Hypothalamus (tissue), 51 donors: ENCODE data around the gene NXPH1.

Experiments
- DNase-seq, 51 donors: peaks; one replicate each; lab custom pipeline; 2025; lab: John Stamatoyannopoulos, UW

Gene NXPH1

DNA sequence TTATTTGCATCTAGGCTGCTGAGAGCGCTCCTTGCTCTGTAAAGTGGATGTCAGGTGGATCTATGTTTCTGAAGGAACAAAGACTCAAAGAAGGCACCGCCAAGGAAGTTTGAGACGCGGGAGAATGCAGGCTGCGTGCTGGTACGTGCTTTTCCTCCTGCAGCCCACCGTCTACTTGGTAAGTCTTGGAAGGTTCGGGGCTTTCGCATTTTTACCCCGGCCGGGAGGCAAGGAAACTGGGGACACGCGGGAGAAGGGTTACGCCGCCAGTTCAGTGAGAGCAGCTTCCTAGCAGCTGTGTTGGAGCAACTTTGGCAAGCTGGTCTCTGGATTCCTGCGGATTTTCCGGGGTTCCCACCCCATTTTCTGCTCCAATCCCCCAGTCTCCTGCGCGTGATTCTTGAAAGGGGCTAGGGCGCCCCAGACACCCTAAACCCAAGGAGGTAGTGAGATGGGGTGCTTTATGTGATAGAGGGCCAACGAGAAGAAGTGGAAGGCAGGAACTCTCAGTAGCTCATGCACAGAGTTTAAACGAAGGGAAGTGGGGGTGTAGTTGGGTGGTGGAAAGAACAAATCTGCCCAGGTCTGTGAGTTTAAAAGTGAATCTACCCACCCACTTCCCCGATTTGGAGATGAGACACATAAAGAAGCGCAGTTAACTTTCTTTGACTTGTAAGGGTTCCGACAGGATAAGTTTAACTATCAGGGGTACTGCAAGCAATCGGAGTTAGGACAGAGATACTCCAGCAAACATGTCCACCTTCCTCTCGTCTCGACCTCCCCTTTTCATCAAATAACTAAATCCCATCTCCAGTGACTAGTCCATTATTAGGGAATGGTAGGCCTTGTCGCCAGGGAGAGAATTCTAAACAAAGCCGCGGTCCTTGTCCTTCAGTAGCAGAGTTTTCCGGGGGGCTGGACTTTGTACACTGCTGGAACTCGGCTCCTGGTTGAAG lies 2.5 kb downstream of the NXPH1 start:
- DNase-seq, result no peak

DNA sequence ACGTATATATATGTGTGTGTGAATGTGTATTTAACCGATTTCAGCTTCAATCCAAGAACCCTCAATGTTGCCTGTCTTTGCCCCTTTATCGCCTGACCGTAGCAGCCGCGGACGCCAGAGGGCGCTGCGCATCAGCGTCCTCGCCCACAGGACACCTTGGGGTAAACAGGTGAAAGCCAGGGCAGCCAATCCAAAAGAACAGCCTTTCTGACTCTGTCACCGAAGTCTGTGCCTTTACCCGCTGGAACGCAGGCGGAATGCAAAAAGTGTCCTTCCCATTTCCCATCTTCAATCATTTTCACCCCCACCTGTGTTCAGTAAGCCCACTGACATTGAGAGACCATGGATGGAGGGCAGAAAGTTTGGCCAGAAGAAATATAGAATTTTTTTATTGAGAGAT lies 3.6 kb downstream of the NXPH1 start:
- peak in 23 of 51 donors; percentile 12 to 63 (median 27) for DNase-seq

DNA sequence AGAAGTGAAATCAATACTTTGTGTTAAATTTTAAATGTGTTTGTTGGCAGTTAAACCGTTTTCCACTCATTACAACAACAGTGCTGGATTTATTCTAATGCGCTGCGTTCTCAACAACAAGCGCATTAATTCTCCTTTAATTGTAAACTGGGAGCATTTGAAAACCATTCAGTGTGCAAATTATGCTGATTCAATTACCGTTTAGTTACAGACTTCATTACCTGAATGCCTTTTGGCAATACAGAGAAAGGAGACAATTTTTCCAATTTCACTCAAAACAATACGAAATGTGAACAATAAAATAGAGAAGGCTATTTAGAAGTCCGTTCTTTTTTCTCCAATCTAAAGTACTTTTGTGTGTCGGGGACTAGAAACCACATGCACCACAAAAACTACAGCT lies 4.2 kb downstream of the NXPH1 start:
- DNase-seq, result no peak

DNA sequence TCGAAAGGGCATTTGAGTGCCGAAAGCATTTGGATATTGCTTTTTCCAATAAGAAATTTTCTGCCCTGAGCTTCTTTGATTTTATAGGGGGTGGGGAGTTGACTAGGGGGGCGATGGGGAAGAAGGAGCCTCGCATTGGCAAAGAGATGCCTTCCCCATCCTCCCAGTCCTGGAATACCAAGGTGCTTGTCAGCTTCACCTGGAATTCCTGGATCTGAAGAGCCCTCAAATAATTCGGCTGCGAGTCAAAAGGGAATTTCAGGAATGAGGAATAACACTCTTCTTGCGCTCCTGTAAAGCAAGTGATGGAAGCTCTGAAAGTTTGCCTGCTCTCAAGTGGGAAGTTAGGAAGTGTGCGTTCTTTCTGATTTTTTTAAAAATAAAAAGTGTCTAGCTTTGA lies 7.3 kb downstream of the NXPH1 start:
- DNase-seq, result no peak

DNA sequence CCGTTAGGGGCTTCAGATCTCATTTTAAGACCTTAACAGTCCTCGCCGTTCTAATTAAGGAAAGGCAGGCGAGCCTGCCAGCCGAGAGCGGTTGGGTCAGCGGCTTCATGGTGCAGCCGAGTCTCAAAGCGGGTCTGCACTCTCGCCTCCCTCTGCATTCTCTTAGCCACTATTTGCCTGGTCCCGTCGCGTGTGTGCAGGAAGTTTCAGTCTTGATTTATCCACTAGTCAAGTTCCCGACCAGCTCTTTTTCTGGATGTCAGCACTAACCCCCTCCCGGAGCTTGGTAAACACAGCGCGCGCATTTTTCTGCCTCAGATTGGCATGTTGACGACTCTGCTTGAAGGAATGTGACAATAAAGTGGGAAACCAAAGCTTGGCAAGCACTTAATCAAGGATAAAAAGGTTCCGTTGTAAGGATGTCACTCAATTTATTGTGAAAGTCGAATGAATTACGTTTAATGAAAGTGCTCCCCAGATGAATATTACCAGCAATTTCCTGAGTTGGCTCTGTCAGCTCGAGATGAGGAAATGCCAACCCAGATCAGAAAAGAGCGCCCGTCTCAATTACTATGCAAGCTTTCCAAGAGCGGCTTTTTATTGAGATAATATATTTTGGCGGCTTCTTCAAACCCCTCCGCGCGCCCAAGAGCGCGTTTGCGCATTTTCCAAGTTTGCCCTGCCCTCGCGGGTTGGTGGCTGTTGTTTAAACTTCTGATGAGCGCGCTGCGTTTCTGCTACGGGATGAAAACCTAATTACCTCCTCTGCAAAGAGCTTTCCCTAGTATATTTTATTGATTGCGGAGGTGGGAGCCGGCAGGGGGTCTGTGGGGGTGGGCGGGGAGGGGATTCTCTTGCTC lies 7.9 kb downstream of the NXPH1 start:
- DNase-seq, result peak in 1 of 51 donors; percentile 2

DNA sequence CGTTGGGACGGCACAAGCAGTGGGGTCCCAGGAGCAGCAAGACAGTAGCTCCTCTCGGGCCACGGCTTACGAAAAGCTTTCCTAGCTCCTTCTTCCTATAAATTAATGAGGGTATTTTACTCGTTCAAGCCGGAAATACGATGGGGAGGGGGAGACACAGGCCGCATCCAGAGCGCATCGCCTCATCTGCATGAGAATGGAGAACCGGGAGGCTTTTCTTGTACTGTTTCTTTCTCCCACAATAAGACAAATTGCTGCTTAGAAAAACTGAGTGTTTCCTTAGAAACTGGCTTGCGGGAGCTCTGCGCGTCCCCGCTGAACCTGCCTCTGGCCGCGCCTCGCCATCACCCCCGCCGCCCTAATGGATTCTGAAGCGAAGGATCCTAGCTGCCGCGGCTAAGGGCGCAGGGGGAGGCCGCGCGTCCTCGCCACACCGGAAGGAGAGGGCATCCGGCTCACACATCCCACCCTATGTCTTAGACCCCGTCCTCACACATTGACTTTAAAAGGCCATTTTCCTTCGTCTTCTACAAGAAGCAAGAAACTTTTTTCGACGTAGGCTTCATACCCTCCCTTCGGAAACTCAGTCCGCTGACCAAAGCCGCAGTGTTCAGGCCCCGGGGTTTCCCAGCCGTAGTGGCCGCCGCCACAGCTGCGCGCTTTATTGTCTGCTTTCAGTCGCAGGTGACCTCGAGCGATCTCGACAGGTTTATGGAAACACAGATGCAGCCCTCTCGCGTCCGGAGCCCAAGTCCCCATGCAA lies 8.8 kb downstream of the NXPH1 start:
- no peak for DNase-seq

DNA sequence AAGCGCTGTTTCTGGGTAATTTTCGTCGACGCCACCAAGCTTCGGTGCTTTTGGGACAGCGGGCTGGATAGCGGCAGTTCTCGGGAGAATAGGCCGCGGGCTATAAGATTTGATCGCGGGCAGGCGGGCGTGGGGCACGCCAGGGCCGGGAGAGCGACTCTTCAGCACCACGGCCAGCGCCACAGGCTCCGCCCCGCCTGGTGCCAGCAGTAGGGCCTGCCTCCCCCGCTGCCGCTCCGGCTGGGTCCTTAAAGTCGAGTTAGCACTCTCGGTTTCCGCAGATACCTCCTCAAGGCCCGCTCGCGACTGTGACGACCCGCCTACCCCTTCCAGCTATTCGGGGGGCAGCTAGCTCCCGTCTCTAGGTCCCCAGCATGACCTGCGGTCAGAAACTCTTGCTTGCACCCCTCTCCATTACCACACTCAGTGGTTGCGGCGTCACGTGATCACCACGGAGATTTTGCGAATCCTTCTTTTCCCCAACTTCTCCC lies 9.4 kb downstream of the NXPH1 start:
- DNase-seq, result peak in 25 of 51 donors; percentile 6 to 72 (median 41)

DNA sequence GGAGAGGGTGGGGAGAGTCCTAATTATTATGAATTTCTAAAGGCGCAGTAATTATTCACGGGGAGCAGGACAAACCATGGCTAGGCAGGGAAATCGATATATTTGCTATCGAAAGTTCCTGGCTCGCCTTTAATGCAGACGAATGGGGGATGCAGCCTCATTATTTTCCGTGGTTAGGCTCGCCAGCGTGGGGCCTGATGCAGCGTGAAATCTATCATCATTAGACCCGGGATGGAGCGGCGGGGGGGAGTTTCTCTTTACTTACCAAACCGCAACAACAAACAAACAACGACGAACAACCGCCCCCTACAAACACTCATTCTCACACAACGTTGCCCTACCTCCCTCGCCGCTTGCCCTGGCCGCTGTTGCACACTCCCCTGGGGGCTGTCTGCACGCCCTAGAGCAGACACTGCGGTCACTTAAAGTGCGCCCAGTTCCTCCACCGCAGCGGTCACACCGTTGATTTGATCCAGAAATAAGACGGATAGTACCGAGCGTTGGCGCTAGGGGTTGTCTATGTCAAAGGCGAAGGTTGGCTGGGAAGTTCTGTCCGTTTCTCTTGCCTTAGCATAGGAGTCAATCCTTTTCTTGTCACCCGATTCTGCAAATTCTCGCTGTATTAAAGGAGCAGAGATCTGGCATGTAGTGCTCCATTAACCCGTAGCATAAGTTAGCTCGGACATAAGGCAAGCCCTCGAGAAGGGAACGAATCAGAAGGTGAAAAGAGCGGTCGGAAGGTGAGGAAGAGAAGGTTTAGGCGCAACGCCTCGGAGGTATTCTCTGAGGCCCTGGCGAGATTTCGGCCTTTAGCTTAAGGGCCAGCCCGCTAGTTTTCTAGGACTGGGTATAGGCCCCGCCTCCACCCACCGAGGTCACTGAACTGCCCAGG lies 10.4 kb downstream of the NXPH1 start:
- peak in 3 of 51 donors; percentile 3 to 16 (median 4) for DNase-seq

DNA sequence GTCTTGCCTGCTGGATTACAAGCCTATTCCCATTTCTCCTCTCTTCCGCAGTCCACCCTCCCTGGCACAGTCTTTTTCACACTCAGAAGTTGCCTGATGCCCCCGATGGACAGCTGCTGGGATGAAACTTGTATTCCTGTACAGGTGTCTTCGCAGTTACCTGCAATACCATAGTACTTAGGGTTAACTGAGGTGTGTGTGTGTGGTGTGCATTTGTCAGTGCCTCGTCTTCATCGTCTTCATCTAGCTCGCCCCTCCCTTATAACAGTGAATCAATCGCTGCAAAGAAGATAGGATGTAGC lies 11.0 kb downstream of the NXPH1 start:
- no peak for DNase-seq

DNA sequence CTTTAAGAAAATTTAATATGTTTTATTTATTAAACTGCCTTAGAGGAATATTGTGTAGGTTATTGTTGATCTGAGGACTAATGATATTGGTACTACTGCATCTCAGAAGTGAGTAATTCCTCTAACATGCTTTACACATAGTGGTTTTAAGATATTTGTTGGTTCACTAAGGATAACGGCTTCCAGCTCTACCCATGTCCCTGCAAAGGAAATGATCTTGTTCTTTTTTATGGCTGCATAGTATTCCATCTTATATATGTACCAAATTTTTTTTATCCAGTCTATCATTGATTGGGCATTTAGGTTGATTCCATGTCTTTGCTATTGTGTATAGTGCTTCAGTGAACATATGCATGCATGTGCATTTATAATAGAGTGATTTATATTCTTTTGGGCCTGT lies 20.1 kb downstream of the NXPH1 start:
- no peak for DNase-seq

DNA sequence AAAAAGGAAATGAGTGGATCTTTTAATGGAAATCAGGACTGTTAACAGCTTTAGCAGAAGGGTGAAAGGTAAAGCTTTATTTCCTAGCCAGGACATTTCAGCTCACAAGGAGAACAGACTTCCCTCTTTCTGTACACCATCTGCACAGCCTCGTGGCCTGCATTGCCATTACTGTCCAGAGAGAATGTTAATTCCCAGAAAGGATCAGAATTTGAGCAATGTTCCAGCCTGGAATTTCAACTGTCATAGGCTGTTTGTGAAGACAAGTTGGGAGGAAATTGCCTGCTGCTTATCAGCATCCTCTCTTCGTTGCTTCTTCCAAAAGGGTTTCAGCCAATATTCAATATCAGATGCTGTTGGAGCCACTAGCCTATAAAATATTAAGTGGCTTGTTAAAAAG lies 22.0 kb downstream of the NXPH1 start:
- DNase-seq, result no peak

DNA sequence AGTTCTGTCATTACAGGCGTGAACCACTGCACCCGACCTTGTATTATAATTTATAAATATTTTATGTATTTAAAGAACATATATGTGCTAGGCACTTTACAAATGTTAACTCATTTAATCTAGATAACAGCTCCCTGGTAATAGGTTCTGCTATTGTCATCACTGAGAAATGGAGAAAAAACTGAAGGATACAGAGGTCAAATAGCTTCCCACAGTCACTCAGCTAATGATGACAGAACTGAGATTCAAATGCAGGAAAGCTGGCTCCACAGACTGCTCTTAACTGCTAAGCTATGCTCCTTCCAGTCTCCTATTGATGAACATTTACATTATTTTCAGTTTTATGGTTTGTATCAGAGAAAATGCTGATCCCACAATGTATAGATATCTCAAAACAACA lies 28.9 kb downstream of the NXPH1 start:
- DNase-seq, result no peak

DNA sequence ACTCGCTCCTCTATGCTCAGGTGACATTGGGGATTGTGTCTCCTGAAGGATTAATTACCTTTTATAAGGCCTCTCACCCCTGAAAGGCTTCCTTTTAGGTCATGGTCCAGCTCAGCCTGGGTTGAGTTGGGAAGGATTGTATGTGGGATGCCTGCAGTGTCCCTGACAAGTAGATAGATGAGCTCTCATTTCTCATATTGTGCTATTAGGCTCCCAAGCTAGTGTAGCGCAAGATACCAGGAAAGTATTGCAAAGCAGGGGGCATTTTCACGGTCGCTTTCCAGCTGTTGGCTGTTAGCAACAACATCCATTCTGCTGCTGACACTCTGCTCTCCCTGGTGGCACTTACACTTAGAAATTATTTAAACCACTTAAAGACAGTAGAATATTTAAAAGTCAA lies 31.9 kb downstream of the NXPH1 start:
- DNase-seq, result no peak

DNA sequence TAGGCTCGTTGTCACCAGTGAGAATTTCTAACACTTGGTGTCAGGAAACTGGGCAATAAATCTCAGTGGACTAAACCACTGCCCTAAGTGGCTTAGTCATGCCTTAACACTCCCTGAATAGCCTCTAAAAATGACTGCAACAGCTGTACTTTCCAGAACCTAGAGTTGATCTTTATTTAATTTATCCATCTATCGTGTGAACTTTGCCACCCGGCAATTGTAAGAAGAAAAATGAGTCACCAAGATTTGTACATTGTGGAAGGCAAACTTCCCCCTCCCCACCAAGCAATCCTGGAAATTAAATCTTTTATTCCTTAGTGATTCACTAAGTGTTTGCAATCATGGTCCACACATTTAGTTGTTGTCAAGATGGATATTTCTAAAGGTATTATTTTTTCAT lies 47.1 kb downstream of the NXPH1 start:
- no peak for DNase-seq

DNA sequence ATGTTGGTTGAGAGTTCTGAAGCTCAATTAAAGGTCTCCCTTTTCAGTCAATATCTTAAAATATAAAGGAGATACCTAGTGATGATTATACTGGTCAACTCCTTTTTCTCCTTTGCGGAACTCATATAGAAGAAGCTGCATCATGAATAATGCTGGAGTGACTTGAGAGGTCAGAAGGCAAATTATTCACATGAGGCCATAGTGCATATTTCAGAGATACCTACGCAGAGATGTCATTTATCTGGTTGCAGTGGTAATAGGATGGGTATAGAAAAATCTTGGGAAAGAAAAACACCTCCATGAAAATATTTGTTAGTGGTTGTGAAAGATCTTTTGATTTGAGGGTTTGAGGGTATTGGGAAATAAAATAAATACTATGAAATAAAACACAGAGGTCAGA lies 47.7 kb downstream of the NXPH1 start:
- DNase-seq, result no peak

DNA sequence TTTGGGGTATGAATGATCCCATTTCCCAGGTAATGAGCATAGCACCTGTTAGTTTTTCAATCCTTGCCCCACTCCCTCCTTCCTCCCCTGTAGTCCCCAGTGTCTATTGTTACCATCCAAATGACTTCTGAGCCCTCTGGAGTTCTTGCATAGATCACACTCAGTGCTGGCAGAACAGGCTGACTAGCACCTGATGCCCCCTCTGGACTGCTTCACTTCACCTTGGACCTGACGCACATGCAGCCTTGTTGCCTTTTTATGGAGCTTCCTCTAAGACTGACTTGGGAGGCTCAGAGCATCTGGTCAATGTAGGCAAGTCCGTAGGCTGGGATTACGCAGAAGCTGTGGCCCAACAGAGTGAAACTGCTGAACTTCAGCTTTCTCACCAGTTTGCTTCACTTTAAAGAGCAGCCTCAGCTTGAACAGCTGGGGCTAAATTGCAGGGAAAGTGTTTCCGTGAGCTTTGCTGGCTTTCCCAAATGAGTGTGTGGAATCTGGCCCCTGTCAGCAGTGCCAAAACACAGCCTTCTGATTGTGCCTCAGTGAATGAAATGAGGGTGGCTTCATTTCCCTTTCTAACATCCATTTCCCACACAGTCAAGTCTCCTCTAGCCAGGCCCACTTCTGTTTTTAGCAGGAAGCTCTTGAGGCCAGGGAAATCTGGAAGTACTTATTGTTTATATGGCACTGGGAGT lies 48.5 kb downstream of the NXPH1 start:
- DNase-seq, result peak in 4 of 51 donors; percentile 2 to 8 (median 6)

DNA sequence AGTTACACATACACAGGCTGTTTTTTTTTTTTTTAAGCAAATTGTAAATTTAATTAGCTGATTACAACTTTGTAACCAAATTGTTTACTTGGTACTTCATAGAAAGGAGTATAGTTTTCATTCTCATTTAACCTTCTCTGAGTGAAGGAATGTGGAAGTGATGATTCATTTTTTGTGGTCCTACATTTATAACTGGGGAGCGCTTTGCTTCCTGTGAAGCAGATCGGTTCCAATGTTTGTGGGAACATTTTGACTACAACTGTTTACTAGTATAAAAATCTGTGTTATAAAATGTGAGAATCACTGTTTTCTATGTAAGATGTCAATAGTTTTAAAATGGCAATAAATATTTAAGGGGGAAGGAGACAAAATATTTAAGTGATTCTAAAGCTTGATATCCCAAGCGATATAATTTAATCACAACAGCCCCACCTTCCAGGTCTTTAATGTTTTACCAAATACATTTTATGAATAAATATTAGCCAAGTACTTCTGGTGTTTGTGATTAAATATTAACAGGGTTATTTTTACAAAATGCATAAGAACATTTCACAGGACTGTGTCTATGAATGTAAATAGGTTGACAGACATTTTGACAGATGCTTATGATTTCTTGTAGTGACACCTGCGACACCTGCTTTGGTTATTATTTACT lies 57.1 kb downstream of the NXPH1 start:
- DNase-seq, result no peak

DNA sequence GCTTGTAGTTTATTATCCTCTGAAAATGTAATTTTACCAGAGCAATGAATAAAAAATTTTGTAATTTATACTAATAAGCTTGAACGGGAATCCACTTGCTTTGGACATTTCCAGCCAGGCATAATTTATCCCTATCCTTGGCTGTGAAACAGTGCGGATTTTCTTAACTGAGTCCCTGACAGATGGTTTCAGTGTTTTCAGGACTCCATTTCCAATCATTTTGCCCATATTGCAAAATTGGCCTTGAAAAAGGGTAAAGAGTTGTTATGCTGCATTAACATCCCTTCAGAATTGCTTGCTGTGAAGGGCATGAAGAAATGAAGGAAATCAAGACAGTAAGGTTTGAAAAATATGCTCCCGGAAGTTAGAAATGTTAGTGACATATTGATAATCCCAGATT lies 57.7 kb downstream of the NXPH1 start:
- DNase-seq, result no peak
